ENCODE data around the gene C10orf90.

The C10orf90 gene

GRCh38 chr10:126525326-126525725 is 145.2 kb downstream of the C10orf90 start:
- ATAC-seq = no peak
- TF ChIP-seq ZNF8 (CRISPR knock-in tag; IDR thresholded peaks at IDR 0.05) = no peak
- no peak for TF ChIP-seq ZC3H10 (CRISPR knock-in tag; IDR thresholded peaks at IDR 0.05)
- TF ChIP-seq, protein P1, sequence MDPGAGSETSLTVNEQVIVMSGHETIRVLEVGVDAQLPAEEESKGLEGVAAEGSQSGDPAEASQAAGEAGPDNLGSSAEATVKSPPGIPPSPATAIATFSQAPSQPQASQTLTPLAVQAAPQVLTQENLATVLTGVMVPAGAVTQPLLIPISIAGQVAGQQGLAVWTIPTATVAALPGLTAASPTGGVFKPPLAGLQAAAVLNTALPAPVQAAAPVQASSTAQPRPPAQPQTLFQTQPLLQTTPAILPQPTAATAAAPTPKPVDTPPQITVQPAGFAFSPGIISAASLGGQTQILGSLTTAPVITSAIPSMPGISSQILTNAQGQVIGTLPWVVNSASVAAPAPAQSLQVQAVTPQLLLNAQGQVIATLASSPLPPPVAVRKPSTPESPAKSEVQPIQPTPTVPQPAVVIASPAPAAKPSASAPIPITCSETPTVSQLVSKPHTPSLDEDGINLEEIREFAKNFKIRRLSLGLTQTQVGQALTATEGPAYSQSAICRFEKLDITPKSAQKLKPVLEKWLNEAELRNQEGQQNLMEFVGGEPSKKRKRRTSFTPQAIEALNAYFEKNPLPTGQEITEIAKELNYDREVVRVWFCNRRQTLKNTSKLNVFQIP (CRISPR knock-in tag; IDR thresholded peaks at IDR 0.05; ENCODE audit: borderline replicate concordance, low read depth) = no peak
- TF ChIP-seq TOX (CRISPR knock-in tag; IDR thresholded peaks at IDR 0.05; ENCODE audit: borderline replicate concordance) = no peak
- TF ChIP-seq, protein P2, sequence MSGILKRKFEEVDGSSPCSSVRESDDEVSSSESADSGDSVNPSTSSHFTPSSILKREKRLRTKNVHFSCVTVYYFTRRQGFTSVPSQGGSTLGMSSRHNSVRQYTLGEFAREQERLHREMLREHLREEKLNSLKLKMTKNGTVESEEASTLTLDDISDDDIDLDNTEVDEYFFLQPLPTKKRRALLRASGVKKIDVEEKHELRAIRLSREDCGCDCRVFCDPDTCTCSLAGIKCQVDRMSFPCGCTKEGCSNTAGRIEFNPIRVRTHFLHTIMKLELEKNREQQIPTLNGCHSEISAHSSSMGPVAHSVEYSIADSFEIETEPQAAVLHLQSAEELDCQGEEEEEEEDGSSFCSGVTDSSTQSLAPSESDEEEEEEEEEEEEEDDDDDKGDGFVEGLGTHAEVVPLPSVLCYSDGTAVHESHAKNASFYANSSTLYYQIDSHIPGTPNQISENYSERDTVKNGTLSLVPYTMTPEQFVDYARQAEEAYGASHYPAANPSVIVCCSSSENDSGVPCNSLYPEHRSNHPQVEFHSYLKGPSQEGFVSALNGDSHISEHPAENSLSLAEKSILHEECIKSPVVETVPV (CRISPR knock-in tag; IDR thresholded peaks at IDR 0.05) = no peak
- no peak for TF ChIP-seq ESRRG (CRISPR knock-in tag; IDR thresholded peaks at IDR 0.05)
- no peak for TF ChIP-seq ZNF565 (CRISPR knock-in tag; conservative IDR thresholded peaks at IDR 0.05; ENCODE audit: low read depth)
- TF ChIP-seq GLIS3 (CRISPR knock-in tag; IDR thresholded peaks at IDR 0.05) = no peak
- no peak for TF ChIP-seq PATZ1 (CRISPR knock-in tag; IDR thresholded peaks at IDR 0.05; ENCODE audit: borderline replicate concordance)
- TF ChIP-seq ZFP30 (CRISPR knock-in tag; IDR thresholded peaks at IDR 0.05) = no peak
- TF ChIP-seq, protein P3, sequence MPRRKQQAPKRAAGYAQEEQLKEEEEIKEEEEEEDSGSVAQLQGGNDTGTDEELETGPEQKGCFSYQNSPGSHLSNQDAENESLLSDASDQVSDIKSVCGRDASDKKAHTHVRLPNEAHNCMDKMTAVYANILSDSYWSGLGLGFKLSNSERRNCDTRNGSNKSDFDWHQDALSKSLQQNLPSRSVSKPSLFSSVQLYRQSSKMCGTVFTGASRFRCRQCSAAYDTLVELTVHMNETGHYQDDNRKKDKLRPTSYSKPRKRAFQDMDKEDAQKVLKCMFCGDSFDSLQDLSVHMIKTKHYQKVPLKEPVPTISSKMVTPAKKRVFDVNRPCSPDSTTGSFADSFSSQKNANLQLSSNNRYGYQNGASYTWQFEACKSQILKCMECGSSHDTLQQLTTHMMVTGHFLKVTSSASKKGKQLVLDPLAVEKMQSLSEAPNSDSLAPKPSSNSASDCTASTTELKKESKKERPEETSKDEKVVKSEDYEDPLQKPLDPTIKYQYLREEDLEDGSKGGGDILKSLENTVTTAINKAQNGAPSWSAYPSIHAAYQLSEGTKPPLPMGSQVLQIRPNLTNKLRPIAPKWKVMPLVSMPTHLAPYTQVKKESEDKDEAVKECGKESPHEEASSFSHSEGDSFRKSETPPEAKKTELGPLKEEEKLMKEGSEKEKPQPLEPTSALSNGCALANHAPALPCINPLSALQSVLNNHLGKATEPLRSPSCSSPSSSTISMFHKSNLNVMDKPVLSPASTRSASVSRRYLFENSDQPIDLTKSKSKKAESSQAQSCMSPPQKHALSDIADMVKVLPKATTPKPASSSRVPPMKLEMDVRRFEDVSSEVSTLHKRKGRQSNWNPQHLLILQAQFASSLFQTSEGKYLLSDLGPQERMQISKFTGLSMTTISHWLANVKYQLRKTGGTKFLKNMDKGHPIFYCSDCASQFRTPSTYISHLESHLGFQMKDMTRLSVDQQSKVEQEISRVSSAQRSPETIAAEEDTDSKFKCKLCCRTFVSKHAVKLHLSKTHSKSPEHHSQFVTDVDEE (CRISPR knock-in tag; IDR thresholded peaks at IDR 0.05) = no peak
- no peak for TF ChIP-seq CREB5 (CRISPR knock-in tag; IDR thresholded peaks at IDR 0.05; ENCODE audit: low read depth)
- TF ChIP-seq ISL1 (CRISPR knock-in tag; IDR thresholded peaks at IDR 0.05) = no peak
- no peak for TF ChIP-seq ZFP3 (CRISPR knock-in tag; IDR thresholded peaks at IDR 0.05)
- no peak for TF ChIP-seq BACH2 (CRISPR knock-in tag; IDR thresholded peaks at IDR 0.05; ENCODE audit: borderline replicate concordance)
- no peak for TF ChIP-seq RARB (CRISPR knock-in tag; IDR thresholded peaks at IDR 0.05)

- no peak for ATAC-seq
- no peak for TF ChIP-seq PATZ1 (CRISPR knock-in tag; IDR thresholded peaks at IDR 0.05; ENCODE audit: borderline replicate concordance)
- no peak for TF ChIP-seq ZC3H10 (CRISPR knock-in tag; IDR thresholded peaks at IDR 0.05)
- TF ChIP-seq, protein P2 (CRISPR knock-in tag; IDR thresholded peaks at IDR 0.05) = no peak
- TF ChIP-seq, protein P3 (CRISPR knock-in tag; IDR thresholded peaks at IDR 0.05) = no peak
- TF ChIP-seq, protein P1 (CRISPR knock-in tag; IDR thresholded peaks at IDR 0.05; ENCODE audit: borderline replicate concordance, low read depth) = no peak
- TF ChIP-seq CREB5 (CRISPR knock-in tag; IDR thresholded peaks at IDR 0.05; ENCODE audit: low read depth) = no peak
- TF ChIP-seq ZNF565 (CRISPR knock-in tag; conservative IDR thresholded peaks at IDR 0.05; ENCODE audit: low read depth) = no peak
- TF ChIP-seq SNAI2 (CRISPR knock-in tag; IDR thresholded peaks at IDR 0.05) = no peak
- TF ChIP-seq ZFP30 (CRISPR knock-in tag; IDR thresholded peaks at IDR 0.05) = no peak
- TF ChIP-seq ESRRG (CRISPR knock-in tag; IDR thresholded peaks at IDR 0.05) = no peak
- TF ChIP-seq ARNTL (CRISPR knock-in tag; IDR thresholded peaks at IDR 0.05; ENCODE audit: borderline replicate concordance, low read depth) = no peak
- no peak for TF ChIP-seq BACH2 (CRISPR knock-in tag; IDR thresholded peaks at IDR 0.05; ENCODE audit: borderline replicate concordance)
- no peak for TF ChIP-seq OSR1 (CRISPR knock-in tag; IDR thresholded peaks at IDR 0.05)
These were observed 146.0 kb downstream of the C10orf90 start for GRCh38 chr10:126524526-126524925.
